ENCODE measurements around the gene UGGT2. TPM values are rescaled to one million over a fixed set of nuclear protein-coding genes. Genes with fewer than 3 reads are reported as not detected.
"Not testable (repeated sequence)": the region's sequence is repeated elsewhere in the genome, so short reads cannot be mapped to it uniquely, and the experiment has no call there.

UGGT2 gene
- total RNA-seq, 1 donor from 2014 or later = 40.3 TPM

DNA sequence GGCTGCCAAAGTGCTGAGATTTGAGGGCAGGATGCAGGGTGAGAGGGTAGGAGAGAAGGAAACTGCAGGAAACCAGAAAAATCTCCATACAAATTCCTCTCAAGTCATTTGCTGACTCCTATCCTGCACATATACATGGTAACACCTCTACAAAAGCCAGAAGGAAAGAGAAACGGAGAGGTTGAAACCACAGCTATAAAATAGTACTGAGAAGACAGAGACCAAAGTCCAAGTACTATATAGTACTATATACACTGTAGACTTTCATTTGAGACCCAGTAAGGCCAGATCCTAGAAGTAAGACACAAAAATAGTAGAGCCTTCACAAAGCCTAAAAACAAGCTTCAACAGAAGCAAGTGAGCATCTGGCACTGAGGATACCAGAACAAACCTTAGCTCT, 103.1 kb downstream of the UGGT2 start:
- TF ChIP-seq, protein P1, sequence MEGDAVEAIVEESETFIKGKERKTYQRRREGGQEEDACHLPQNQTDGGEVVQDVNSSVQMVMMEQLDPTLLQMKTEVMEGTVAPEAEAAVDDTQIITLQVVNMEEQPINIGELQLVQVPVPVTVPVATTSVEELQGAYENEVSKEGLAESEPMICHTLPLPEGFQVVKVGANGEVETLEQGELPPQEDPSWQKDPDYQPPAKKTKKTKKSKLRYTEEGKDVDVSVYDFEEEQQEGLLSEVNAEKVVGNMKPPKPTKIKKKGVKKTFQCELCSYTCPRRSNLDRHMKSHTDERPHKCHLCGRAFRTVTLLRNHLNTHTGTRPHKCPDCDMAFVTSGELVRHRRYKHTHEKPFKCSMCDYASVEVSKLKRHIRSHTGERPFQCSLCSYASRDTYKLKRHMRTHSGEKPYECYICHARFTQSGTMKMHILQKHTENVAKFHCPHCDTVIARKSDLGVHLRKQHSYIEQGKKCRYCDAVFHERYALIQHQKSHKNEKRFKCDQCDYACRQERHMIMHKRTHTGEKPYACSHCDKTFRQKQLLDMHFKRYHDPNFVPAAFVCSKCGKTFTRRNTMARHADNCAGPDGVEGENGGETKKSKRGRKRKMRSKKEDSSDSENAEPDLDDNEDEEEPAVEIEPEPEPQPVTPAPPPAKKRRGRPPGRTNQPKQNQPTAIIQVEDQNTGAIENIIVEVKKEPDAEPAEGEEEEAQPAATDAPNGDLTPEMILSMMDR (IDR thresholded peaks at IDR 0.05) = no peak
- Mint-ChIP-seq H3K4me3 (ENCODE audit: unreplicated experiment) (no peak overlapping the region), H3K36me3 (ENCODE audit: low read depth) (peaks cover 8% of the 10 kb centered on the region), H3K9me3 (ENCODE audit: low read depth) (no peaks in the 10 kb centered on the region), H3K4me1 (ENCODE audit: low read depth) (no peaks in the 10 kb centered on the region), H3K27me3 (ENCODE audit: low read depth) (no peaks in the 10 kb centered on the region), H3K27ac (ENCODE audit: unreplicated experiment) (no peak overlapping the region)
- DNase-seq (ENCODE audit: low spot score) = no peak

DNA sequence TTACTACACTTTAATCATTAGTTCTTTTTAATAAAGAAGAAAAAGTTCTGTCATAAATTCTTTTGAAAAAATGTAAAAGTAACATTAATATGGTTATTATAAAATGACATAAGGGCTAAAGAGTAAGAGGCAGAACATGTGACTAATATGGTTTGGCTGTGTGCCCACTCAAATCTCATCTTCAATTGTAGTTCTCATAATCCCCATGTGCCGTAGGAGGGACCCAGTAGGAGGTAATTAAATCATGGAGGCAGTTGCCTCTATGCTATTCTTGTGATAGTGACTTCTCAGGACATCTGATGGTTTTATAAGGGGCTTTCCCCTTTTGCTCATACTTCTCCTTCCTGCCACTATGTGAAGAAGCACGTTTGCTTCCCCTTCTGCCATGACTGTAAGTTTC, 104.5 kb downstream of the UGGT2 start:
- no peak overlapping the region for H3K4me3 Mint-ChIP-seq (ENCODE audit: unreplicated experiment)
- peaks cover 8% of the 10 kb centered on the region for H3K36me3 Mint-ChIP-seq (ENCODE audit: low read depth)
- H3K27me3 Mint-ChIP-seq (ENCODE audit: low read depth) = no peaks in the 10 kb centered on the region
- no peaks in the 10 kb centered on the region for H3K4me1 Mint-ChIP-seq (ENCODE audit: low read depth)
- TF ChIP-seq, protein P1 (IDR thresholded peaks at IDR 0.05) = no peak
- no peaks in the 10 kb centered on the region for H3K9me3 Mint-ChIP-seq (ENCODE audit: low read depth)
- DNase-seq (ENCODE audit: low spot score) = no peak
- no peak overlapping the region for H3K27ac Mint-ChIP-seq (ENCODE audit: unreplicated experiment)

DNA sequence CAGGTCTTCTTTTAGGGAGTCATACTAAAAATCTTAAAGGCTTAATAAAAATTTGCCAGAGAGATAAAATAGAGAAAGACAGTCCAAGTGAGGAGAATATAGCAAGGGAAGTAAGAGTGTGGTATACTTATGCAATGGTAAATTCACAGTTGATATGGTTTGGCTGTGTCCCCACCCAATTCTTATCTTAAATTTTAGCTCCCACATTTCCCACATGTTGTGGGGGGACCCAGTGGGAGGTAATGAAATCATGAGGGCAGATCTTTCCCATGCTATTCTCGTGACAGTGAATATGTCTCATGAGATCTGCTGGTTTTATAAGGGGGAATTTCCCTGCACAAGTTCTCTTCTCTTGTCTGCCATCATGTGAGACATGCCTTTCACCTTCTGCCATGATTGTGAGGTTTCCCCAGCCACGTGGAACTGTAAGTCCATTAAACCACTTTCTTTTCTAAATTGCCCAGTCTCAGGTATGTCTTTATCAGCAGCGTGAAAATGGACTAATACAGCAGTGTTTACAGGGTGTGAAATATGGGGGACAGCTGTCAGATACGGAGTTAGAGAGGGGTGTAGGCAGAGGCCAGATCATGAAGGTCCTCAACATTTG, 115.4 kb downstream of the UGGT2 start:
- TF ChIP-seq, protein P1 (IDR thresholded peaks at IDR 0.05) = no peak
- no peak overlapping the region for H3K27ac Mint-ChIP-seq (ENCODE audit: unreplicated experiment)
- DNase-seq (ENCODE audit: low spot score) = no peak
- no peaks in the 10 kb centered on the region for H3K4me1 Mint-ChIP-seq (ENCODE audit: low read depth)
- H3K9me3 Mint-ChIP-seq (ENCODE audit: low read depth) = peaks cover 14% of the 10 kb centered on the region
- H3K4me3 Mint-ChIP-seq (ENCODE audit: unreplicated experiment) = no peak overlapping the region
- H3K27me3 Mint-ChIP-seq (ENCODE audit: low read depth) = no peaks in the 10 kb centered on the region
- H3K36me3 Mint-ChIP-seq (ENCODE audit: low read depth) = peaks cover 45% of the 10 kb centered on the region

DNA sequence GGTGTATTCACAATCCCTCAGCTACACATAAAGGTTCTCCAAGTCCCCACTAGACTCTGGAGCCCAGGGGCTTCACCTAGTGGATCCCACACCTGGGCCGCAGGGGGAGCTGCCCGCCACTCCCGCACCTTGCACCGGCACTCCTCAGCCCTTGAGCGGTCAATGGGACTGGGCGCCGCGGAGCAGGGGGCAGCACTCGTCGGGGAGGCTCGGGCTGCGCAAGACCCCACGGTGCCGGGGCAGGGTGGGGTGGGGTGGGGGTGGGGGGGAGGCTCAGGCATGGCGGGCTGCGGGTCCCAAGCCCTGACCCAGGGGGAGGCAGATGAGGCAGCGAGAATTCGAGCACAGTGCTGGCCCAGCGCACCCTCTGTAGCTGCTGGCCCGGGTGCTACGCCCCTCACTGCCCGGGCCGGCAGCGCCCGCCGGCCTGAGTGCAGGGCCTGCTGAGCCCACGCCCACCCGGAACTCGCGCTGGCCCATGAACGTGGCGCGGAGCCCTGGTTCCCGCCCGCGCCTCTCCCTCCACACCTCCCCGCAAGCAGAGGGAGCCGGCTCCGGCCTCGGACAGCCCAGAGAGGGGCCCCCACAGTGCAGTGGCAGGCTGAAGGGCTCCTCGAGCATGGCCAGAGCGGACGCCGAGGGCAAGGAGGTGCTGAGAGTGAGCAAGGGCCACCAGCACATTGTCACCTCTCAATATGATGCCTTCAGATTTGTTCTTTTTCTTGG, 121.7 kb downstream of the UGGT2 start:
- Mint-ChIP-seq H3K27ac (ENCODE audit: unreplicated experiment) (no peak overlapping the region), H3K9me3 (ENCODE audit: low read depth) (peaks cover 37% of the 10 kb centered on the region), H3K36me3 (ENCODE audit: low read depth) (peaks cover 56% of the 10 kb centered on the region), H3K4me1 (ENCODE audit: low read depth) (peaks cover under 1% of the 10 kb centered on the region), H3K4me3 (ENCODE audit: unreplicated experiment) (no peak overlapping the region), H3K27me3 (ENCODE audit: low read depth) (no peaks in the 10 kb centered on the region)
- TF ChIP-seq, protein P1 (IDR thresholded peaks at IDR 0.05) = no peak
- no peak for DNase-seq (ENCODE audit: low spot score)

DNA sequence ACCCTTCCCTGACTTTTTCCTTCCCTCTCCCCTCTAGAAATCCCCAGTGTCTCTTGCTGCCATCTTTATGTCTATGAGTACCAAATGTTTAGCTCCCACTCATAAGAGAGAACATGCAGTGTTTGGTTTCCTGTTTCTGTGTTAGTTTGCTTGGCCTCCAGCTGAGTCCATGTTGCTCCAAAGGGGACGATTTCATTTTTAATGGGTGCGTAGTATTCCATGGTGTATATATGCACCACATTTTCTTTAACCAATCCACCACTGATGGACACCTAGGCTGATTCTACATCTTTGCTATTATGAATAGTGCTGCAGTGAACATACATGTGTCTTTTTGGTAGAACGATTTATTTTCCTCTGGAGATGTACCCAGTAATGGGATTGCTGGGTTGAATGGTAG, 123.8 kb downstream of the UGGT2 start:
- no peak overlapping the region for H3K27ac Mint-ChIP-seq (ENCODE audit: unreplicated experiment)
- H3K4me3 Mint-ChIP-seq (ENCODE audit: unreplicated experiment) = no peak overlapping the region
- H3K36me3 Mint-ChIP-seq (ENCODE audit: low read depth) = peaks cover 41% of the 10 kb centered on the region
- peaks cover 27% of the 10 kb centered on the region for H3K9me3 Mint-ChIP-seq (ENCODE audit: low read depth)
- no peak for DNase-seq (ENCODE audit: low spot score)
- TF ChIP-seq, protein P1 (IDR thresholded peaks at IDR 0.05) = no peak
- no peaks in the 10 kb centered on the region for H3K27me3 Mint-ChIP-seq (ENCODE audit: low read depth)
- peaks cover 8% of the 10 kb centered on the region for H3K4me1 Mint-ChIP-seq (ENCODE audit: low read depth)

DNA sequence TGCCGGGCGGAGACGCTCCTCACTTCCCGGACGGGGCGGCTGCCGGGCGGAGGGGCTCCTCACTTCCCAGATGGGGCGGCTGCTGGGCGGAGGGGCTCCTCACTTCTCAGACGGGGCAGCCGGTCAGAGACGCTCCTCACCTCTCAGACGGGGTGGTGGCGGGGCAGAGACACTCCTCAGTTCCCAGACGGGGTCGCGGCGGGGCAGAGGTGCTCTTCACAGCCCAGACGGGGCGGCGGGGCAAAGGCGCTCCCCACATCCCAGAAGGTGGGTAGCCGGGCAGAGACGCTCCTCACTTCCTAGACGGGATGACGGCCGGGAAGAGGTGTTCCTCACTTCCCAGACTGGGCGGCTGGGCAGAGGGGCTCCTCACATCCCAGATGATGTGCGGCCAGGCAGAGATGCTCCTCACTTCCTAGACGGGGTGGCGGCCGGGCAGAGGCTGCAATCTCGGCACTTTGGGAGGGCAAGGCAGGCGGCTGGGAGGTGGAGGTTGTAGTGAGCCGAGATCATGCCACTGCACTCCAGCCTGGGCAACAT, 124.8 kb downstream of the UGGT2 start:
- H3K4me3 Mint-ChIP-seq (ENCODE audit: unreplicated experiment); DNase-seq (ENCODE audit: low spot score); H3K27ac Mint-ChIP-seq (ENCODE audit: unreplicated experiment); H3K27me3 Mint-ChIP-seq (ENCODE audit: low read depth): not testable (repeated sequence)
- Mint-ChIP-seq H3K36me3 (ENCODE audit: low read depth) (peaks cover 34% of the 10 kb centered on the region), H3K9me3 (ENCODE audit: low read depth) (peaks cover 27% of the 10 kb centered on the region), H3K4me1 (ENCODE audit: low read depth) (peaks cover 13% of the 10 kb centered on the region)

All from chondrocyte (in vitro differentiated cells).